Measurements from ENCODE around the gene NOD2.

The NOD2 gene

GRCh38 chr16:50694206-50694605 lies 800 bp downstream of the NOD2 start:
- no peak for DNase-seq (ENCODE audit: low spot score)

GRCh38 chr16:50695017-50696000 lies 1.9 kb downstream of the NOD2 start:
- DNase-seq (ENCODE audit: low spot score), result no peak

GRCh38 chr16:50696126-50696525 lies 2.7 kb downstream of the NOD2 start:
- no peak for DNase-seq (ENCODE audit: low spot score)

GRCh38 chr16:50696575-50697420 lies 3.4 kb downstream of the NOD2 start:
- no peak for DNase-seq (ENCODE audit: low spot score)

- DNase-seq (ENCODE audit: low spot score), result no peak
These were observed 4.0 kb downstream of the NOD2 start for GRCh38 chr16:50697421-50697715.

GRCh38 chr16:50697881-50698767 lies 4.7 kb downstream of the NOD2 start:
- peak; percentile 6 for DNase-seq (ENCODE audit: low spot score)

GRCh38 chr16:50699326-50700159 lies 6.1 kb downstream of the NOD2 start:
- no peak for DNase-seq (ENCODE audit: low spot score)

GRCh38 chr16:50702725-50703124 lies 9.3 kb downstream of the NOD2 start:
- DNase-seq (ENCODE audit: low spot score), result no peak

- DNase-seq (ENCODE audit: low spot score), result no peak
These were observed 10.8 kb downstream of the NOD2 start for GRCh38 chr16:50704245-50704644.

GRCh38 chr16:50705436-50706110 lies 12.2 kb downstream of the NOD2 start:
- no peak for DNase-seq (ENCODE audit: low spot score)

GRCh38 chr16:50706250-50706649 lies 12.8 kb downstream of the NOD2 start:
- DNase-seq (ENCODE audit: low spot score), result no peak

GRCh38 chr16:50708373-50709060 lies 15.1 kb downstream of the NOD2 start:
- DNase-seq (ENCODE audit: low spot score), result no peak

- no peak for DNase-seq (ENCODE audit: low spot score)
These were observed 15.8 kb downstream of the NOD2 start for GRCh38 chr16:50709061-50709684.

GRCh38 chr16:50709980-50710379 lies 16.6 kb downstream of the NOD2 start:
- DNase-seq (ENCODE audit: low spot score), result no peak

GRCh38 chr16:50711040-50711439 lies 17.6 kb downstream of the NOD2 start:
- DNase-seq (ENCODE audit: low spot score), result no peak

- no peak for DNase-seq (ENCODE audit: low spot score)
These were observed 18.6 kb downstream of the NOD2 start for GRCh38 chr16:50711862-50712559.

GRCh38 chr16:50712560-50712898 lies 19.1 kb downstream of the NOD2 start:
- DNase-seq (ENCODE audit: low spot score), result no peak

- no peak for DNase-seq (ENCODE audit: low spot score)
These were observed 19.6 kb downstream of the NOD2 start for GRCh38 chr16:50712956-50713355.

- no peak for DNase-seq (ENCODE audit: low spot score)
These were observed 23.7 kb downstream of the NOD2 start for GRCh38 chr16:50717091-50717490.
